ENCODE data around the gene ZMYND19.

Gene ZMYND19

GRCh38 chr9:137590469-137591383, at the start of gene ZMYND19:
Gene ZMYND19 (minus strand): TSS chr9:137590512. CDS start chr9:137590263, 249 bp downstream.
- no peak for TF ChIP-seq CTCF (IDR thresholded peaks at IDR 0.05; ENCODE audit: extremely low read depth, missing control alignments)
- DNase-seq (ENCODE audit: low spot score) = peak; percentile 100

- peak; percentile 77 for DNase-seq (ENCODE audit: low spot score)
- no peak for TF ChIP-seq CTCF (IDR thresholded peaks at IDR 0.05; ENCODE audit: extremely low read depth, missing control alignments)
Measured at GRCh38 chr9:137639303-137640051, 49.2 kb upstream of the ZMYND19 start.

GRCh38 chr9:137638680-137639079, 48.4 kb upstream of the ZMYND19 start:
- no peak for DNase-seq (ENCODE audit: low spot score)
- TF ChIP-seq CTCF (IDR thresholded peaks at IDR 0.05; ENCODE audit: extremely low read depth, missing control alignments) = no peak

GRCh38 chr9:137634016-137634415, 43.7 kb upstream of the ZMYND19 start:
- no peak for DNase-seq (ENCODE audit: low spot score)
- no peak for TF ChIP-seq CTCF (IDR thresholded peaks at IDR 0.05; ENCODE audit: extremely low read depth, missing control alignments)

- no peak for TF ChIP-seq CTCF (IDR thresholded peaks at IDR 0.05; ENCODE audit: extremely low read depth, missing control alignments)
- DNase-seq (ENCODE audit: low spot score) = no peak
Measured at GRCh38 chr9:137632230-137633161, 42.2 kb upstream of the ZMYND19 start.

GRCh38 chr9:137631345-137632229, 41.3 kb upstream of the ZMYND19 start:
- no peak for TF ChIP-seq CTCF (IDR thresholded peaks at IDR 0.05; ENCODE audit: extremely low read depth, missing control alignments)
- DNase-seq (ENCODE audit: low spot score) = no peak
